ENCODE results near the gene S1PR1. TPM values are rescaled to one million over a fixed set of nuclear protein-coding genes. Genes with fewer than 3 reads are reported as not detected.

The S1PR1 gene
- total RNA-seq, 1 experiment from 2014 or later = 0.86 TPM

GRCh38 chr1:101275672-101276071 lies 38.9 kb downstream of the S1PR1 start:
- Mint-ChIP-seq H3K4me1 (ENCODE audit: insufficient read depth, unreplicated experiment) (no peaks in the 10 kb centered on the region), H3K9me3 (ENCODE audit: unreplicated experiment) (no peaks in the 10 kb centered on the region), H3K27ac (ENCODE audit: low read depth, unreplicated experiment) (no peak overlapping the region), H3K27me3 (ENCODE audit: insufficient read depth, unreplicated experiment) (no peaks in the 10 kb centered on the region), H3K4me3 (ENCODE audit: unreplicated experiment) (no peak overlapping the region), H3K36me3 (ENCODE audit: insufficient read depth, unreplicated experiment) (no peaks in the 10 kb centered on the region)
- TF ChIP-seq, protein P1, sequence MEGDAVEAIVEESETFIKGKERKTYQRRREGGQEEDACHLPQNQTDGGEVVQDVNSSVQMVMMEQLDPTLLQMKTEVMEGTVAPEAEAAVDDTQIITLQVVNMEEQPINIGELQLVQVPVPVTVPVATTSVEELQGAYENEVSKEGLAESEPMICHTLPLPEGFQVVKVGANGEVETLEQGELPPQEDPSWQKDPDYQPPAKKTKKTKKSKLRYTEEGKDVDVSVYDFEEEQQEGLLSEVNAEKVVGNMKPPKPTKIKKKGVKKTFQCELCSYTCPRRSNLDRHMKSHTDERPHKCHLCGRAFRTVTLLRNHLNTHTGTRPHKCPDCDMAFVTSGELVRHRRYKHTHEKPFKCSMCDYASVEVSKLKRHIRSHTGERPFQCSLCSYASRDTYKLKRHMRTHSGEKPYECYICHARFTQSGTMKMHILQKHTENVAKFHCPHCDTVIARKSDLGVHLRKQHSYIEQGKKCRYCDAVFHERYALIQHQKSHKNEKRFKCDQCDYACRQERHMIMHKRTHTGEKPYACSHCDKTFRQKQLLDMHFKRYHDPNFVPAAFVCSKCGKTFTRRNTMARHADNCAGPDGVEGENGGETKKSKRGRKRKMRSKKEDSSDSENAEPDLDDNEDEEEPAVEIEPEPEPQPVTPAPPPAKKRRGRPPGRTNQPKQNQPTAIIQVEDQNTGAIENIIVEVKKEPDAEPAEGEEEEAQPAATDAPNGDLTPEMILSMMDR (IDR thresholded peaks at IDR 0.05; ENCODE audit: unreplicated experiment) = no peak
- intact Hi-C loops (cut with micrococcal nuclease) = no loop called here
- ChIA-PET CTCF (no interaction called here), POLR2A (no interaction called here)
- DNase-seq (ENCODE audit: unreplicated experiment) = no peak
- BruUV-seq (replicated peaks) = no TSS peak

GRCh38 chr1:101276818-101277217 lies 40.0 kb downstream of the S1PR1 start:
- H3K9me3 Mint-ChIP-seq (ENCODE audit: unreplicated experiment) = no peaks in the 10 kb centered on the region
- TF ChIP-seq, protein P1 (IDR thresholded peaks at IDR 0.05; ENCODE audit: unreplicated experiment) = no peak
- BruUV-seq (replicated peaks) = no TSS peak
- H3K4me1 Mint-ChIP-seq (ENCODE audit: insufficient read depth, unreplicated experiment) = no peaks in the 10 kb centered on the region
- ChIA-PET POLR2A (no interaction called here), CTCF (no interaction called here)
- H3K36me3 Mint-ChIP-seq (ENCODE audit: insufficient read depth, unreplicated experiment) = no peaks in the 10 kb centered on the region
- no peak for DNase-seq (ENCODE audit: unreplicated experiment)
- intact Hi-C loops (cut with micrococcal nuclease) = no loop called here
- no peak overlapping the region for H3K27ac Mint-ChIP-seq (ENCODE audit: low read depth, unreplicated experiment)
- no peak overlapping the region for H3K4me3 Mint-ChIP-seq (ENCODE audit: unreplicated experiment)
- no peaks in the 10 kb centered on the region for H3K27me3 Mint-ChIP-seq (ENCODE audit: insufficient read depth, unreplicated experiment)

GRCh38 chr1:101278238-101278637 lies 41.4 kb downstream of the S1PR1 start:
- BruUV-seq (replicated peaks) = no TSS peak
- TF ChIP-seq, protein P1 (IDR thresholded peaks at IDR 0.05; ENCODE audit: unreplicated experiment) = no peak
- DNase-seq (ENCODE audit: unreplicated experiment) = no peak
- H3K36me3 Mint-ChIP-seq (ENCODE audit: insufficient read depth, unreplicated experiment) = no peaks in the 10 kb centered on the region
- POLR2A ChIA-PET = no interaction called here
- no peak overlapping the region for H3K4me3 Mint-ChIP-seq (ENCODE audit: unreplicated experiment)
- H3K4me1 Mint-ChIP-seq (ENCODE audit: insufficient read depth, unreplicated experiment) = peaks cover 12% of the 10 kb centered on the region
- H3K27me3 Mint-ChIP-seq (ENCODE audit: insufficient read depth, unreplicated experiment) = no peaks in the 10 kb centered on the region
- CTCF ChIA-PET = interaction anchor here (0.6 to 3.2 kb wide), 5 partner anchors 10 to 136 kb away, joined by 4 to 43 read pairs (median 8); no protein-coding TSS in a partner anchor
- no peak overlapping the region for H3K27ac Mint-ChIP-seq (ENCODE audit: low read depth, unreplicated experiment)
- no peaks in the 10 kb centered on the region for H3K9me3 Mint-ChIP-seq (ENCODE audit: unreplicated experiment)
- intact Hi-C loops (cut with micrococcal nuclease) = no loop called here

DNA sequence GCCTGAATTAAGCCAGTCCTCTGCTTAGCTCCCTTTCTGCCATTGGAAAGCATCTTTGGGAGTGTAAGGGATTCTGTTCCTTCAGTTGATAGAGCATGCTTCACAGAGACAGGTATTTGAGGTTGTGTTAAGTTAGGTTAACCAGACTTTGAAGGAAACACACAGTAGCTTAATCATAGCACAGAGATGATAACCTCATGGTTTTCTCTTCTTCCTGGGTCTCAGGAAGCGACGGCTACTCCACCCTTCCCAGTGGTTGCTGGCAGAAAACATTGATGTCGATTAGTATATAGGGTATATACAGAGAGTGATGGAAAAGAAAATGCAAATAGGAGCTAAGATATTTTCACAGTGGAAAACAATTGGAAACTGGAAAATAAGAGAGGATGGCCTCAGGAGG lies 42.0 kb downstream of the S1PR1 start:
- TF ChIP-seq, protein P1 (IDR thresholded peaks at IDR 0.05; ENCODE audit: unreplicated experiment) = no peak
- intact Hi-C loops (cut with micrococcal nuclease) = no loop called here
- Mint-ChIP-seq H3K36me3 (ENCODE audit: insufficient read depth, unreplicated experiment) (no peaks in the 10 kb centered on the region), H3K27ac (ENCODE audit: low read depth, unreplicated experiment) (no peak overlapping the region), H3K4me3 (ENCODE audit: unreplicated experiment) (no peak overlapping the region), H3K4me1 (ENCODE audit: insufficient read depth, unreplicated experiment) (peaks cover 12% of the 10 kb centered on the region), H3K27me3 (ENCODE audit: insufficient read depth, unreplicated experiment) (no peaks in the 10 kb centered on the region), H3K9me3 (ENCODE audit: unreplicated experiment) (no peaks in the 10 kb centered on the region)
- ChIA-PET CTCF (interaction anchor here (0.6 to 3.2 kb wide), 5 partner anchors 9 to 137 kb away, joined by 4 to 43 read pairs (median 8); no protein-coding TSS in a partner anchor), POLR2A (no interaction called here)
- no TSS peak for BruUV-seq (replicated peaks)
- no peak for DNase-seq (ENCODE audit: unreplicated experiment)

All from MCF 10A (cell line).